GM21526 (cell line): ENCODE results near the gene SPN.
"Not testable (repeated sequence)": the region's sequence is repeated elsewhere in the genome, so short reads cannot be mapped to it uniquely, and the experiment has no call there.

Experiments
- ATAC-seq: cut with Tn5 transposase; IDR thresholded peaks from one replicate; pipeline ENCODE4 v1.9.1; 2021; ENCODE audit warnings: moderate library complexity; ENCODE audit not compliant: unreplicated experiment, low FRiP score

Gene SPN

GRCh38 chr16:29674188-29674587 is 11.1 kb downstream of the SPN start:
- no peak for ATAC-seq

GRCh38 chr16:29675811-29676643 is 13.0 kb downstream of the SPN start:
- ATAC-seq, result no peak

- no peak for ATAC-seq
These were observed 14.1 kb downstream of the SPN start for GRCh38 chr16:29676989-29677785.

- ATAC-seq, result no peak
These were observed 15.7 kb downstream of the SPN start, which contains the start of gene QPRT for GRCh38 chr16:29678691-29679267. Gene QPRT (plus strand): TSS chr16:29679180. CDS start chr16:29679198, 18 bp downstream.

- no peak for ATAC-seq
These were observed 17.1 kb downstream of the SPN start for GRCh38 chr16:29680180-29680598.

GRCh38 chr16:29683543-29684090 is 20.6 kb downstream of the SPN start:
- no peak for ATAC-seq

- no peak for ATAC-seq
These were observed 21.6 kb downstream of the SPN start for GRCh38 chr16:29684679-29685078.

- no peak for ATAC-seq
These were observed 23.8 kb downstream of the SPN start for GRCh38 chr16:29686740-29687332.

GRCh38 chr16:29687755-29688154 is 24.7 kb downstream of the SPN start:
- ATAC-seq, result no peak

- ATAC-seq, result no peak
These were observed 25.1 kb downstream of the SPN start for GRCh38 chr16:29688172-29688571.

- not testable (repeated sequence) for ATAC-seq
These were observed 26.7 kb downstream of the SPN start for GRCh38 chr16:29689490-29690351.

GRCh38 chr16:29692606-29693005 is 29.6 kb downstream of the SPN start:
- ATAC-seq, result not testable (repeated sequence)

- ATAC-seq, result no peak
These were observed 31.5 kb downstream of the SPN start for GRCh38 chr16:29694384-29695195.

GRCh38 chr16:29695675-29696074 is 32.6 kb downstream of the SPN start:
- not testable (repeated sequence) for ATAC-seq

GRCh38 chr16:29696881-29697331 is 33.9 kb downstream of the SPN start:
- ATAC-seq, result no peak

- no peak for ATAC-seq
These were observed 34.3 kb downstream of the SPN start for GRCh38 chr16:29697391-29697790.

GRCh38 chr16:29698042-29698441 is 35.0 kb downstream of the SPN start:
- ATAC-seq, result no peak

GRCh38 chr16:29698484-29699323 is 35.7 kb downstream of the SPN start:
- ATAC-seq, result no peak
